Measurements from ENCODE around the gene HOXC5.
A peak's percentile ranks its signal among the peaks of the same experiment; 100 is the strongest.

HOXC5 gene

DNA sequence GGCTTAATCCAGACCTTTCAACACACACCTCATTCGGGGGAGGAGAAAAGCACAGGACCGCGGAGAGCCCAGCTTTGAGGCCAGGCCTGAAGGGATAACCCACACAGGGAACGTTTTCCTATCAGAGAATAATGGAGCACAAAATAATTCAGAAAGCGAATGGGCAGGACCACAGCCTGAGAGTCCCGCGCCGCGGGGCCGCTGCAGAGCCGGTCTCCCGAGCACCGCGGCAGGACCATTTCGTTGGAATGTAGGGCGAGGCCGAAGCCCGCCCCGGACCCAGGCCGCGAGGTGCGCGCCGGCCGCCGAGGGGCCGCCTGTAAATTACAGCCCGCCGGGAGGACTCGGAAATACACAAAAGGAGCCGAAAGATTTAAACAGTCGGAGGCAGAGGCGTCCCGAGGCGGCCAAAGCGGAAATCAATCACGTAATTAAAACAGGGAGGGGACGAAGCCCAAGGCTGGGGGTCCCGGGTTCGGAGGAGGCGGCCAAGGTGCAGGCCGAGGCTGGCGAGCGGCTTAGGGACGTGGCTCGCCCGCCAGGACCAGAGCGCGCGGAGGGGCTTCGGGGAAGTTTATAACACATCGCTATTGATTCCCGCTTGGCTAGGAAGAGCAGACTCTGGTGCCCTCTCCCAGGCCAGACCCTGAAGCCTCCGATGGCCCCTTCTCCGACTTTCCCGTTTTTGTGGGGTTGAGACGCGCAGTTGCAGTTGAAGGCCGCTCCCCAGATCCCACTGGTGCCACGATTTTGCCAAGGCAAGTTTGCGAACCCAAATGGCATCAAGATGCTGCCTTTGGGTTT lies 14.5 kb downstream of the HOXC5 start:
- ATAC-seq (no peak), DNase-seq (no peak)
- Mint-ChIP-seq H3K27me3 (peaks cover 96% of the 10 kb centered on the region), H3K4me3 (peak overlapping the region; percentile 50), H3K36me3 (ENCODE audit: low read depth) (peaks cover 2% of the 10 kb centered on the region), H3K4me1 (peaks cover 19% of the 10 kb centered on the region), H3K9me3 (no peaks in the 10 kb centered on the region), H3K27ac (no peak overlapping the region)

DNA sequence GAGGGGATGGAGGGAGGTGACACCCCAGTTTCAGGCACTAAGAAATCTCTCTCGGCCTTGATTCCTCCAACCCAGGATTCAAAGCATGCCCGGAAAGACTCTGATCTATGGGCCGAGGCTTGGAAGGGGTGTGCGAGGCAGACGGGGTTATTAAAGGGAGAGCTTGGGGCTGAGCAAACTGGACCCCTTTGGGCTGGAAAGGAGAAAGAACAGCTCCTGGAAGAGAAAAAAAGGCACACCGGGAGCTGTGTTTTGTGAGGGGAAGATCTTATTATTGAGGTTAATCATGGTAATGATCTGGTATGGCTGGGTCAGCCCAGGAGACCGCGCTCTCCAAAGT lies 15.1 kb downstream of the HOXC5 start:
- DNase-seq (no peak), ATAC-seq (no peak)
- H3K4me1 Mint-ChIP-seq = peaks cover 24% of the 10 kb centered on the region
- peaks cover 2% of the 10 kb centered on the region for H3K36me3 Mint-ChIP-seq (ENCODE audit: low read depth)
- H3K4me3 Mint-ChIP-seq = no peak overlapping the region
- peaks cover 94% of the 10 kb centered on the region for H3K27me3 Mint-ChIP-seq
- no peaks in the 10 kb centered on the region for H3K9me3 Mint-ChIP-seq
- no peak overlapping the region for H3K27ac Mint-ChIP-seq

DNA sequence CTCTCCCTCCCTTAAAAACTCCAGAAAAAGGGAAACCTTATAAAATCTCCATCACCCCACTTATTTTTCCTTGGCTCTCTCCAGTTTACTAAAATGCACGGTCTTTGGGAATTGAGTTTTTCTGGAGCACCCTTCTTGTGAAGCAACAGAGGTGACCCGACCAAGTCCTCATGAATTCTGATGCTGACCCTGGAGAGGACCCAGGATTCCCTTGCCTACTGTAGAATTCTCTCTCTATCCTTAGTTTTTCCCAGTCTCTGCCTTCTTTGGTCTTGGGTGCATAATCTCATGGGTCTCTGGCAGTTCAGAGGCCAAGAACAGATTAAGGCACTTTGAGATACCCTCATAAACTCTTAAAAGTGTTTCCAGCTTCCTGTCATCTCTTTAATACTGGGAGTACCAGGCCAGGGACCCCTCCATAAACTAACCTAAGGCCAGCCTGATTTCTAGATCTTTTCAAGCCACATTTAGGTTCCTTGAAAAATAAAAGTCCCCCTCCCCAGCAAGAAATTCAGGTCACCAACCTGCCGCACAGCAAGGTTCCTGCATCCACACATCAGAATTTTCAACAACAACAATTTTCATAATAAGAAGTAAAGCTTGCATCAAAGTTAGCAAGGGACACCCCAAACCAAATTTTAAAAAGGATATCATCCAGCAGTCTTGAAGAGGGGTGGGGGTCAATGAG lies 15.7 kb downstream of the HOXC5 start:
- Mint-ChIP-seq H3K27me3 (peaks cover 92% of the 10 kb centered on the region), H3K4me1 (peaks cover 27% of the 10 kb centered on the region), H3K36me3 (ENCODE audit: low read depth) (peaks cover 2% of the 10 kb centered on the region), H3K27ac (no peak overlapping the region), H3K9me3 (no peaks in the 10 kb centered on the region), H3K4me3 (no peak overlapping the region)
- ATAC-seq = no peak
- no peak for DNase-seq

DNA sequence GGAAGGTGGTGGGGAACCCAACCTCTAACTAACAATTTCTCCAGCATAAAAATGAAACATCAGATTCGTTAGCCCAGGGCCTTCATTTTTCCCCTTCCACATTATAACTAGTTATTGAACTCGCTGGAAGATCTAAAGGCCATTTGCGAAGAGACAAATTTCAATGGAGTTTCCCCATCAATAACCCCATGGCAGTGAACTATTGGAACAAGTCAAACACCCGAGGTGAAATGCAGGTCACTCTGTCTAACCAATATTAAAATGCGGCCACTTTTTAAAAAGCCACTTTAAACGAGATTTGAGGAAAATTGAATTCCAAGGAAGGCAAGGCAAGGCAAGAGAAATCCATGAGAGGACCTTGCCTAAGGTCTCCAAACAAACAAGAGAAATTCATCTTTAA lies 16.3 kb downstream of the HOXC5 start:
- H3K9me3 Mint-ChIP-seq = no peaks in the 10 kb centered on the region
- peaks cover 31% of the 10 kb centered on the region for H3K4me1 Mint-ChIP-seq
- peaks cover 92% of the 10 kb centered on the region for H3K27me3 Mint-ChIP-seq
- H3K27ac Mint-ChIP-seq = no peak overlapping the region
- ATAC-seq = no peak
- no peak for DNase-seq
- peaks cover 2% of the 10 kb centered on the region for H3K36me3 Mint-ChIP-seq (ENCODE audit: low read depth)
- no peak overlapping the region for H3K4me3 Mint-ChIP-seq

GRCh38 chr12:54050482-54050810 lies 17.6 kb downstream of the HOXC5 start:
- H3K9me3 Mint-ChIP-seq = no peaks in the 10 kb centered on the region
- H3K4me3 Mint-ChIP-seq = no peak overlapping the region
- H3K27me3 Mint-ChIP-seq = peaks cover 88% of the 10 kb centered on the region

DNA sequence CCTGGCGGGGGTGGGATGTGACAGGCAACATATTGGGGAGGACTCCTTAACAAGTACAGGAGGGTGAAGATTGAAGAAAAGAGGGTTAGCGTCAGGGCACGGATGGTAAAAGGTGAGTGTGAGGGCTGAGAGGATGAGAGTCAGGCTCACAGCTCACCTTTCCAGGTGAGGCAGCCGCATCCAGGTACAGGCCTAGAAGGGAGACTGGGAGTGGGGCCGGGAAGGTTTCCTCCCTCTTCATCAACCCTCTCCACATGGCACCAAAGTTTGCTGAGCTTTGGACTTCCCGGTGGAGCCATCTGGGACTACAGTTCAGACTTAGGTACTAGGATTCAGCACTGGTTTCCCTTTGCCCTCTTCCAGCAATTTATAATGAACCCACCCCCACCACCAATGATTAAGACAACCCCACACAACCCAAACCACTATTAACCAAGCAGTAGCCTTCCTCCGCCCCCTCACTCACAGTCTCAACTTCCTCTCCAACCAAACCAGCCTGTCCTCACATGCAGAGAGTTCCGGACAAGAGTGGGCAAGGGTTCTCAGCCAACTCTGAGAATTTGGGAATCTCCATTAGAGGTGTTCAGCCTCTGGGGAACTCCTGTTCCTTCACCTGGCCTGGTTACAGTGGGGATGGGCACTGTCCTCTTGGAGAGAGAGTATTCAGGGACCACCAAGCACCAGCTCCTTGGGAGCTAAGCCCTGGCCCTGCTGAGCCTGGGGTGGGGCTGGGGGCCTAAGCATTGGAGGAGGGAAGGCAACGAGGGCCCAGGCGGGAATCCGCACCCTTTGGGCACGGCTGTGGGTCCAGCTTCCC lies 18.4 kb downstream of the HOXC5 start:
- H3K9me3 Mint-ChIP-seq = no peaks in the 10 kb centered on the region
- ATAC-seq (no peak), DNase-seq (no peak)
- H3K27me3 Mint-ChIP-seq = peaks cover 86% of the 10 kb centered on the region
- no peak overlapping the region for H3K27ac Mint-ChIP-seq
- H3K4me1 Mint-ChIP-seq = peaks cover 31% of the 10 kb centered on the region
- no peak overlapping the region for H3K4me3 Mint-ChIP-seq
- peaks cover 2% of the 10 kb centered on the region for H3K36me3 Mint-ChIP-seq (ENCODE audit: low read depth)

More at GRCh38 chr12:54050482-54050810, 17.6 kb downstream of the HOXC5 start:
- H3K4me1 Mint-ChIP-seq = peaks cover 31% of the 10 kb centered on the region
- ATAC-seq (no peak), DNase-seq (no peak)
- peaks cover 2% of the 10 kb centered on the region for H3K36me3 Mint-ChIP-seq (ENCODE audit: low read depth)
- H3K27ac Mint-ChIP-seq = no peak overlapping the region

DNA sequence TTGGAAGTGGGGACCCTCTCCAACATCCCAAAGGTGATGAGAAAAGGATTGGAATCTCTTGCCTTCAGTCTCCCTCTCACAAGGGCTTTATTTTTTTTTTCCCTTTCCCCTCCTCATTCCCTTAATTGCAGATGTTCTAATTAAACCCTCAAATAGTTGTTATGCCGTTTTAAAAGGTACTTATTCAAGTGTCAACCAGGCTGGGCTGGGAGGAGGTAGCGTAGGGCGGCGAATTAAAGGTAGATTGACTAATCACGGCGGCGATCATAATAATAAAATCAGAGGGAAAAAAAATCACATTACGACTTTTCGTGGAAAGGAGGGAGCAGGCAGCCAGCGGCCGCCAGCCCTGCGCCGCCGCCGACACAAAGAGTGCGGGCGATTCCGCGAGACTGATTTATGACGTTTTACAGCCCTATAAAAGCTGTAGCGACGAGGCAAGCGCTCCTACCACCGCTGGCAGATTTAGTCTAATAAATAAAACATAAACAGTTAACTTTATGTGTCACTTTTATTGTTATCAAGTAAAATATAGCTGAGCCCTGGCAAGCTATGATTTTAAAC lies 19.1 kb downstream of the HOXC5 start:
- DNase-seq (no peak), ATAC-seq (no peak)
- Mint-ChIP-seq H3K4me3 (no peak overlapping the region), H3K4me1 (peaks cover 29% of the 10 kb centered on the region), H3K36me3 (ENCODE audit: low read depth) (peaks cover 2% of the 10 kb centered on the region), H3K27me3 (peaks cover 83% of the 10 kb centered on the region), H3K27ac (no peak overlapping the region), H3K9me3 (no peaks in the 10 kb centered on the region)

GRCh38 chr12:54052438-54053002 lies 19.7 kb downstream of the HOXC5 start:
- peak overlapping the region; percentile 72 for H3K27ac Mint-ChIP-seq
- no peak for DNase-seq
- no peak for ATAC-seq
- no peaks in the 10 kb centered on the region for H3K9me3 Mint-ChIP-seq
- peaks cover 2% of the 10 kb centered on the region for H3K36me3 Mint-ChIP-seq (ENCODE audit: low read depth)
- peaks cover 28% of the 10 kb centered on the region for H3K4me1 Mint-ChIP-seq
- peaks cover 83% of the 10 kb centered on the region for H3K27me3 Mint-ChIP-seq
- H3K4me3 Mint-ChIP-seq = peak overlapping the region; percentile 73

DNA sequence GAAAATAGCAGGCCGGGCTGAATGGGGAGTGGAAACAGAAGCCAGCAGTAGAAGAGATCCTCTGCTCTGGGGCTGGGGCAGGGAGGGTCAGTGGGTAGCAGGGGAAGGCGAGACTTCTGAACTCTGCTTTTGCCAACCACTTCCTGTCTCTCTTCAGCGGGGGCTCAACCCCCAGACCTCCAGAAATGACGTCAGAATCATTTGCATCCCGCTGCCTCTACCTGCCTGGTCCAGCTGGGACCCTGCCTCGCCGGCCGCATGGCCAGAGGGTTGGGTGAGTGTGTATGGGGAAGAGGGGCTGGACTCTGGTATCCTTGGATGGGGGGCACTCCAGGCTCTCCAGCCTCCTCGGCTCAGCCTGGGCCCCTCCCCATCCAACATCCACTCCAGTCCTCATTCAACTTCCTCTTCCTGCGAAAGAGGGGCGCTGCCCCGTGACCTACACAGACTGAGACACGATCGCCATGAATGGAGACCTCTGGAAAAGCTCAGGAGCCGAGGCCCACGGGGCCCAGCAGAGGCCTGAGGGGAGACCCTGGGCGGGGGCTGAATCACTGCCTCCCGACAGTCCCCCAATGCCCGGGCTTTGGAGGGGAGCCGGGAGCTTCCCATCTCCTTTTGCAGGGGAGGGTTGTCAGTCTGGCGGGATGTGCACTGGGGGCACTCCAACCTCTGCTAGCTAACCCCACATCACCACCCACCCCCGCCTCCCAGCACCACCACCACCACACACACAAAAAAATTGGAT lies 20.3 kb downstream of the HOXC5 start:
- peak; percentile 56 for ATAC-seq
- H3K27ac Mint-ChIP-seq = peak overlapping the region; percentile 72
- H3K36me3 Mint-ChIP-seq (ENCODE audit: low read depth) = peaks cover 2% of the 10 kb centered on the region
- no peaks in the 10 kb centered on the region for H3K9me3 Mint-ChIP-seq
- DNase-seq = no peak
- H3K27me3 Mint-ChIP-seq = peaks cover 81% of the 10 kb centered on the region
- peak overlapping the region; percentile 73 for H3K4me3 Mint-ChIP-seq
- peaks cover 28% of the 10 kb centered on the region for H3K4me1 Mint-ChIP-seq

- H3K36me3 Mint-ChIP-seq (ENCODE audit: low read depth) = peaks cover 2% of the 10 kb centered on the region
- H3K4me1 Mint-ChIP-seq = peaks cover 28% of the 10 kb centered on the region
- DNase-seq (no peak), ATAC-seq (peak; percentile 59)
- no peaks in the 10 kb centered on the region for H3K9me3 Mint-ChIP-seq
- peaks cover 81% of the 10 kb centered on the region for H3K27me3 Mint-ChIP-seq
- H3K27ac Mint-ChIP-seq = peak within 1 kb of the TSS; percentile 72
- H3K4me3 Mint-ChIP-seq = peak within 1 kb of the TSS; percentile 73
Measured at GRCh38 chr12:54053751-54054741, 21.2 kb downstream of the HOXC5 start, which contains the start of gene HOXC4. Gene HOXC4, plus strand, starts transcription at chr12:54053835. Its CDS starts 88 bp downstream, at chr12:54053923.

- no peak for DNase-seq
- peak overlapping the region; percentile 73 for H3K4me3 Mint-ChIP-seq
- no peak overlapping the region for H3K27ac Mint-ChIP-seq
- ATAC-seq = no peak
- peaks cover 81% of the 10 kb centered on the region for H3K27me3 Mint-ChIP-seq
- H3K9me3 Mint-ChIP-seq = no peaks in the 10 kb centered on the region
- H3K4me1 Mint-ChIP-seq = peaks cover 26% of the 10 kb centered on the region
- peaks cover 2% of the 10 kb centered on the region for H3K36me3 Mint-ChIP-seq (ENCODE audit: low read depth)
Measured at GRCh38 chr12:54054742-54055194, 21.9 kb downstream of the HOXC5 start.

GRCh38 chr12:54055552-54055951 lies 22.7 kb downstream of the HOXC5 start:
- H3K4me1 Mint-ChIP-seq = peaks cover 20% of the 10 kb centered on the region
- no peak for ATAC-seq
- no peak overlapping the region for H3K4me3 Mint-ChIP-seq
- peaks cover 79% of the 10 kb centered on the region for H3K27me3 Mint-ChIP-seq
- no peak overlapping the region for H3K27ac Mint-ChIP-seq
- H3K9me3 Mint-ChIP-seq = no peaks in the 10 kb centered on the region
- peaks cover 2% of the 10 kb centered on the region for H3K36me3 Mint-ChIP-seq (ENCODE audit: low read depth)
- DNase-seq = no peak

DNA sequence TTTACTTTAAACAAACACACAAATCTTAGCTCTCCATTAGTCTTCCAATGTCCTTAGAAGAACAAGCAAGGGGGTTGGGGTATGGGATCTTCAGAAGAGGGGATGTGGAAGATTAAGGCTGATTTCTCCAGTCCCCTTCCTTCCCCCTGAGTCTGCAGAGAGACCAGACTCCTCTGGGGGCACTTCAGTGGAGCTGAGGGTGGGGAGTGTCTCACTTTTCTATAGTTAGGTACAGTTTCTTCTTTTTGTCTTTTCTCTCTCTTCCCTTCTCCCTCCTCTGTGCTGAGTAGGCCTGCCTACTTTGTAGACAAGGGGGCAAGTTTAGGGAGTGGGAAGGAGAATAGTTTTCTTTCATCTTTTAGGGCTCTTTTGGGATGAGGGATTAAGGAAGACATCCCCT lies 23.3 kb downstream of the HOXC5 start:
- ATAC-seq (no peak), DNase-seq (no peak)
- Mint-ChIP-seq H3K4me3 (no peak overlapping the region), H3K27ac (no peak overlapping the region), H3K9me3 (no peaks in the 10 kb centered on the region), H3K27me3 (peaks cover 79% of the 10 kb centered on the region), H3K36me3 (ENCODE audit: low read depth) (peaks cover 2% of the 10 kb centered on the region), H3K4me1 (peaks cover 20% of the 10 kb centered on the region)
